ENCODE data around the gene MLLT3.

MLLT3 gene

GRCh38 chr9:20405616-20406015 lies 216.7 kb downstream of the MLLT3 start:
- no peak for TF ChIP-seq CTCF (conservative IDR thresholded peaks at IDR 0.05; ENCODE audit: low read length)
- H3K4me3 ChIP-seq (ENCODE audit: low read length), result no peak overlapping the region
- no peak for DNase-seq (ENCODE audit: low read depth)

GRCh38 chr9:20405078-20405477 lies 217.2 kb downstream of the MLLT3 start:
- H3K4me3 ChIP-seq (ENCODE audit: low read length), result no peak overlapping the region
- TF ChIP-seq CTCF (conservative IDR thresholded peaks at IDR 0.05; ENCODE audit: low read length), result no peak
- DNase-seq (ENCODE audit: low read depth), result peak; percentile 1

GRCh38 chr9:20404192-20404813 lies 218.0 kb downstream of the MLLT3 start:
- H3K4me3 ChIP-seq (ENCODE audit: low read length), result no peak overlapping the region
- no peak for TF ChIP-seq CTCF (conservative IDR thresholded peaks at IDR 0.05; ENCODE audit: low read length)
- no peak for DNase-seq (ENCODE audit: low read depth)

- H3K4me3 ChIP-seq (ENCODE audit: low read length), result no peak overlapping the region
- TF ChIP-seq CTCF (conservative IDR thresholded peaks at IDR 0.05; ENCODE audit: low read length), result no peak
- no peak for DNase-seq (ENCODE audit: low read depth)
Observed at GRCh38 chr9:20403346-20403745, 219.0 kb downstream of the MLLT3 start.

GRCh38 chr9:20402273-20402875 lies 219.9 kb downstream of the MLLT3 start:
- no peak for DNase-seq (ENCODE audit: low read depth)
- no peak for TF ChIP-seq CTCF (conservative IDR thresholded peaks at IDR 0.05; ENCODE audit: low read length)
- no peak overlapping the region for H3K4me3 ChIP-seq (ENCODE audit: low read length)

GRCh38 chr9:20398536-20399338 lies 223.6 kb downstream of the MLLT3 start:
- no peak for DNase-seq (ENCODE audit: low read depth)
- no peak for TF ChIP-seq CTCF (conservative IDR thresholded peaks at IDR 0.05; ENCODE audit: low read length)
- H3K4me3 ChIP-seq (ENCODE audit: low read length), result no peak overlapping the region
